Measurements from ENCODE around the gene CD47.

The CD47 gene

DNA sequence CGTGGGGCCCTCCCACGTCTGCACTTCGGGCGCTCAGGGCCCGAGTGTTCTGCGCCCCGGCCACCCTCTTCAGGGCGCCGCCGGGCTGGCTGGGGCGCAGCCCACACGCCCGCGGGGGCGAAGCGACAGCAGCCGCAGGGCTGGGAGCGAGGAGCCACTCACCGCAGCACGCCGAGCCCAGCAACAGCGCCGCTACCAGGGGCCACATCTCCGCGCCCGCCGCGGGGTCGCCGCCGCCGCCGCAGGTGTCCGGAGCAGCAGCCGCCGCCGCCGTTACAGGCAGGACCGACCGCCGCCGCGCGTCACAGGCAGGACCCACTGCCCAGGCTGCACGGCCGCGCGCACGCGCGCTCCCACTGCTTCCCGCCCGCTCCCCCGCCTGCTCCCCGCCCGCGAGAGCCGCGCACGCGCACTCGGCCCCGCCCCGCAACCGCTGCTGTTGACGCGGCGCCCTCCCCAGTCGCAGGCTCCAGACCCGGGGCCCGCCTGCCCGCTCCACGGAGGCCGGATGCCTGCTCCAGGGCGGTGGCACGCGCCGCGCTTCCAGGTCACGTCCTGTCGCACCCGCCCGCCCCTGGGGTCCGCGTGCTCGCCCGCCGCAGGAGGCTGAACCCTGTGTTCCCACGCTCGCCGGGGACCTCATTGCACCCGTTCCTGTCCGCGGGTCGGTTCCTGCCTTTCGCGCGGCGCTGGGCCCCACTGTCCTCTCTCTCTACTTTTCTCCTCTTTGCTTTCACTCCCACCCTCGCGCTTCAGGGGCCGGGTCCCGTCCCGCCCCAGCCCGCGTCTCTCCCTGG is at the start of gene CD47:
TSS of gene CD47 (minus strand) at position 331 of the 797 bp plus-strand sequence. CDS start at position 208, 123 bp downstream.
- DNase-seq (ENCODE audit: low spot score): peak; percentile 100

DNA sequence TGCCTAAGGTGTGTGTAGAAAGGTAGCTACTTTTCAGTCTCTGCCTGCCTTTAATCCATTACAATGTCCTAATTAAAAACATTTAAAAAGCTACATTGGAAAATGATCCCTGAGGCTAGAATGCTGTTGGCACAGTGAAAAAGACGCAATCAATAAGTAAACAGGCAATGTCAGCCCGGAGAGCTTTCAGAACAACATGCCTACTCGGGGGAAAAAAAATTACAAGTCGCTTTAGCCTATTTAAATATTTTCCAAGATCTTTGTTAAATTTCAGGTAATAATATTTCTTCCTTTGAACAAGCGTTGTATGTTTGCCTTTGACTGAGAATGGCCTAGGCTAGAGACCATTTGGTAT is 46.6 kb upstream of the CD47 start:
- DNase-seq (ENCODE audit: low spot score): no peak

DNA sequence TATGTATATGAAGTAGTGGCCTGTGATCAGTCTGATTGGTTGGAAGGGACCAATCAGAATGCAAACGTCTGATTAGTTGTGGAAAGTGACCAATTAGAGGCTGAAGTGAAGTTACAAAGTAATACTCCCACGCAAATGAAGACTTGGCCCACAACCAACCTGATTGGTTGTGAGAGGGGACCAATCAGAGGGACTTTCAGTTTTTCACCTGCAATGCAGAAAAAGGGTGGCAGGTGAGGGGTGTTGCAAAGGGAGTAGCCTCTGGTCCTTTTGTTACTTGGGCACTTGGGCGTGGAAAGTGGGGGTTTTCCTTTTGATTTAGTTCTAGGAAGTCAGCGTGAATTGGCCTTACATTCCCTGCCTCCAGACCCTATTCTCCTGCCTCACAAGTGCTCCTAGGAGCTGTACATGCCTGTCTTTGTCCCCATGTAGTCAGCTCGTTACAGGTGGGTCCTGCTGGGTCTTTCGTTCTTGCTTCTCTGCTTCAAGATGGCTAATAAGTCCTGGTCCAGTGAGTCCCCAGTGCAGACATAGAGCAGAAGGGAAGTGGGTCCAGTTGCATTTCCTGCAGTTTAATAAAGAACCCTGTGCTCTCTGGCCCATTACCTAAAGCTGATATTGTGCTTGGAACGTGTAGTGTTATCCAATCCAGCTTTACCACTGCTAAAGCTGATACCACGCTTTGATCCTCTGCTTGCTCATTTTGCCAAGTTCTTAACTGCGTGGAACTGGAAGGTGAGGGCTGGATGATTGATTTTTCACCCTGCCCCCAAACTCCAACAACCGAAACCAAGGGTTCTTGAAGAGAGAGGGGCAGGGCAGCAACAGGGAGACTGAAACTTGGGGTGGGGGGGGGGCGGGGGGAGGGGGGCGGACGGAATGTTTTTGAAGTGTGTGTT is 46.0 kb upstream of the CD47 start:
- DNase-seq (ENCODE audit: low spot score): no peak

DNA sequence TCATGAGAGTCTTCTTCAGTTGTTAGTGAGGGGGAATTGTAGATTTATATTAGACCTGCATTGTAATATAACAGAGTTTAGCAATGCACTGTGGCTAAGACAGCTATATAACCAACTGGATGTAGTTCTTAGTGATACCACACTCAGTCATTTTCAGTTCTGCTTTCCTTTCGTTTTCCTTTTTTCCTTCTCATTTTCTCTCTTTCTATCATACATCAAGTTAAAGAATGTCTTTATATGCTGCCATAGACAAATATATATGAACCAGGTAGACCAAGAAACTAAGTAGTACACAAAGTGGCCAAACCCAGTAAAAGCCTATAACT is 43.7 kb upstream of the CD47 start:
- no peak for DNase-seq (ENCODE audit: low spot score)

DNA sequence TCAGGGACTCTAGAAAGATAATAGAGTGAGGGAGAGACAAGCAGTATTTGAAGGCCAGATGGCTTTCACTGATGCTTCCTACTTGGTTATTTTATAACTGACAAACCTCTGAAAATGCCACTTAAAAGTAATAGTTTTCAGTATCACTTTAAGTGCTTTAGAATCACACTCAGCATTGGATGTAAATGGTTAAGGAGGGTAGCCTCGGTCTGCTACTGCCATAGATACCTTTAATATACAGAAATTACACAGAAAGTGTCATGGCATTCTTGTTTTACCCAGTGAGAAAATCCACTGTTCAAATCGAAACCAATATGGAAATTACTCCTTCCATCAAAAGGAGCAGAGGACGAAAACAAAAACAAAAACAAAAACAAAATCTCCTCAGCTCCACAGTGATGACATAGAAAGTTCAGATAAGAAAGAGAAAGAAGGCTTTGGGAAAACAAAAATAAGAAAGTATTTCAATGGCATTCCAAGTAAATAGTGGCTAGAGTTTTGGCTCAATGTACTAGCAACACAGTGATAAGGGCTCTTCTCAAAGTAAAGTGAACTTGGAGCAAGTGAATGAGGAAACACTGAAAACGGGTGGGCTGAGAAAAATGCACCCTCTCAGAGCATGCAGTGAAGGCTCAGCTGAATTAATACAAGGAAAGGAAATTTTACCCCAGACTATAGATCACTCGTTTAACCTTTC is 43.2 kb upstream of the CD47 start:
- no peak for DNase-seq (ENCODE audit: low spot score)

DNA sequence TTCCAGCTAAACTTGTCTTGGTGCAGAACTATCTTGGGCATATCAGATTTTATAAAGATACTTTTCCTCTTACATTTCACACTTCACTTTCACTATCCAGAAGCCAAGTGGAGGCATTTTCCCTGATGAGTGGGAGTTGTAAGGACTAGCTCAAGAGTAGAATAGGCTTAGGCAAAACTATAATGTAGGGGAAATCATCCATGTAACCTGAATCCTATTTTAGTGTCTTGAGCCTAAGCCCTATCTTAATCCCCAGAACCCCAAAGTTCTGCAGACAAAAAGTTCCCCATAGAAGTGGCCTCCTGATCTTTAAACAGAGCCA is 42.2 kb upstream of the CD47 start:
- DNase-seq (ENCODE audit: low spot score): no peak

DNA sequence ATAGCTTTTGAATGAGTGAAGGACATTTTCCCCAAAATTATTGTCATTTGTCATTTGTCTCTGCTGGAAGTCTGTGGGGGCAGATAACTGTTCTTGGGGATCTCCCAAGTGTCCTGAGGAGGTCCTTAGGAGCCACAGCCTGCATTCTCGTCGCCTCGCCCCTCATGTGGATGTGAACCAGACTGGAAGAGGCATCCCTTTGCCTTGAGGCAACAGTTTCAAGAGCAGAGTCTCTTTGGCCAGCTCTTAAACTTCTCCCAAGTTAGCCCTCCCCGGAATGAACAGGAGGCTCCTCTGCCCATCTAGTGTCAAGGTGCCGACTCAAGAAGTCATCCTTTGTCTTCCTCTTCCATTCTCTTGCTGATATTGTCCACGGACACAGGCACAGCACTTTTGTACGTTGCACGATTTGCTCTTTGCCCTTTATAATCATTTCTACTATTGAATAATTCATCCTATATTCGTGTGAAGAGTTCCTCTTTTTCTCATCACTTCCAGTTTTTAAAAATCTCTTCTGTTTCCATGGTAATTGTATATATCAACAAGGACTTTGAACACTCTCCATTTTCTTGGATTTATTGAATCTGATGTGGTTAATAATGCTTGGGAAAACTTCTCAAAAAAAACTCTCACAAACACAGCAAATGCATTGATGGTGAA is 40.8 kb upstream of the CD47 start:
- DNase-seq (ENCODE audit: low spot score): no peak

DNA sequence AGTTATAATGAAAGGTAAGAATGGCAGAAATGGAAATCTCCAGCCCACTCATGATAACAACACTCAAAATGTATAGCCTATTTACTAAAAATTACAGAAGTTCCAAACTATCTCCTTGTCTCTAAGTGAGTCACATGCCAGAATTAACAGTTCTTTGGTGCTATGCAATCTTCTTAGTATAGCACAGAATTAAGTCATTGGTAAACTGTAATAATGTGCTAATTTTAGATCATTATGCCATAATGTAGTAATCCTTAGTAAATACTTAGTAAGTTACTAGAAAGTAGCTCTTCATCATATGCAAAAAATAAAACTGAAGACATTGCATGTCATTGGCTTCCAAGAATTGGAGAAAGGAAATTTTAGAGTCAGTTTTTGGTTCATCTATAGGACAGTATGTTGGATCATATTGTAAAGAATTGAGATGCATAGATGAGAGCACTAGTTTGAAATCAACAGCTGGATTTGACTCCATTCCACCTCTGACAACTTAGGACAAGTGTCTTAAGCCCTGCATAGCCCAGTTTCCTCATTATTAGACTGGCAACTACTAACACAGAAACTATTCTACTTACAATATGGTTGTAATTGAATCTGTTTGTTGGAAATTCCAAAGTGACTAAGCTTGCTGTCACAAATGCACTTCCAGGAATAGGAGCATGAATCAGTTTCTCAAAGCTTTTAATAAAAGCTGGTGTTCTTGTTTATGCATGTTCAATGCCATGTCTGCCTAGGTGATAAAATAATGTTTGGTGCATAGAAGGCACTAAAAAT is 40.1 kb upstream of the CD47 start:
- DNase-seq (ENCODE audit: low spot score): peak; percentile 71

DNA sequence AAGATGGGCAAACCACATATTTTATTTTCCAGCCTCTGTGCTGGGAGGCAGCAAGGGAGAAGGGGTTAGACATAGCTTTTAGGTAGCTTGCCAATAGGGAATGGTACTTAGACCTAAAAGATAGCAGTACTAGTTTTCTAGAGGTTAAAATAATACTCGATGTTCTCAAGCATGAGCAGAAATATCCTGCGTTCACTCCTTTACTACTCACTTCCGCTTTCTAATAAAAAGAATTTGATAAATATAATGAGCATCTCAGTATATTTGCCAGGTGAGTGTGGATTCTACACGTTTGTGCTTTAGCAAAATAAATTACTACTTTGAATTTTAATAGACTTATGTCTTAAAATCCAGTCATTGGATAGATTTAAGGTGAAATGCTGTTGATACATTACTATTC is 39.4 kb upstream of the CD47 start:
- no peak for DNase-seq (ENCODE audit: low spot score)

DNA sequence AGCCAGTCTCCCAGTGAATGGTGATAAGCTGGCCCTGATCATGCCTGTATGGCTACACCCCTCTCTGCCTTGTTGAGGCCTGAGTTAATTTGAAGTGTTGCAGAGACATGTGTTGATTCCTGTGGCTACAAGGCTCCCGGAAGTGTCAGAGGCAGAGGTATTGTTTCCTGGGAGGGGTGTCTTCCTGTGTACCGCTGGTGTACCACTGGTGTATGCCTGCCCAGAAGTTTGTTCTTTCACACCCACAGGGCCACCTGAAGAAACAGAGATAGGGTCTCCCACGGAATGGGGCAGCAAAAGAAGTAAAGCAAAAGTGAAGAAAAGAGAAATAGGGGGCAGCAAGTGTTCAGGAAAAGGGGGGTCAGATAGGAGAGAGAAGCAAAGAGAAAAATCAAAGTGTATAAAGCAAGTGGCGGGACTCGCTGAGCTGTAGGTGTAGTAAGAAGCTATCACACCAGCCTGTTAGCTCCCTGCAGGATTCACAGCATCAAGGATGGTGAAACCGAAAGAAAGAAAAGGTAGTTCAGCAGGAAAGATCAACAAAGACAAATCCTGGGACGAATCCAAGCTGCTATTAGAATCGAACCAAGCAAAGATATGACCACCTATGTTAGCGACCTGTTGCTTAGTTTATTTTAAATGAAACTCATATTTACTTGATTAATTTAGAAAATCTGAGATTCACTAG is 36.6 kb upstream of the CD47 start:
- no peak for DNase-seq (ENCODE audit: low spot score)

DNA sequence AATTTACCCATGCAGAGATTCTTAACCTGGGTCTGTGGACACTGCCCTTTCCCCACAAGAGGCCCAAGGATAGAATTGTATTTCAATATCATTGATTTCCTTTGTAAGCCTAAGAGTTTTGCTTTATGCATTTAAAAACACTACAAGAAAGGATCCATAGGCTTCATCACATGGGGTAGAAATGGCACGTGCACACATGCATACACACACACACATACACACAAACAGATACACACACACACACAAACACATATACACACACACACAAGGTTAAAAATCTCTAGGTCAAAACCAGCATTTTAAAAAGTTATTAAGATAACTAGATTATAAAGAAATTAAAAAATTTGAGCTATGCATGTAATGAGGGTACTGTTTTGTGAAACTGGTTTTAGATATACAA is 35.5 kb upstream of the CD47 start:
- no peak for DNase-seq (ENCODE audit: low spot score)

DNA sequence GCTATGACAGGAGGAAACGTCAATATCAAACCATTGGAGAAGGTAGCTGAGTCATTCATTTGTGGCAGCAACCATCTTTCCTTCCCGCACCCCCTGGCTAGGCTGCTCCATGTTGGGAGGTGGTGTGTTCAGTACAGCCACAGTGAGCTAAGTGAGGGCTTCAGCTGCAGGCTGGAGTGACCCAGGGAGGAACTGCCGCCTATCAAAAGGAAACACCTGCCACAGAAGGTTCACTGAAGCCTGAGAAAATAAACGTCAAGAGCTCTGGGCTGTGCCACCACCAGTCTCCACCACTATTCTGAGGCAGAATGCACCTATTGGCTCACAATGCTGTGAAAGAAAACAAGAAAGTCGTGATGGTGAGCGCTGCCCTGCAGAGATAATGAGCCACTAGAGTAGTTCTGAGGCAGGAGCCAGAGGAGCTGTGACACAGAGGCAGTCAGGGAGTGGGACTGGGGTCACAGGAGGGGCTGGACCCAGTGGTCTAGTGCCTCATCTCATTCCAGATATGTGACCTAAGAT is 34.8 kb upstream of the CD47 start:
- no peak for DNase-seq (ENCODE audit: low spot score)

DNA sequence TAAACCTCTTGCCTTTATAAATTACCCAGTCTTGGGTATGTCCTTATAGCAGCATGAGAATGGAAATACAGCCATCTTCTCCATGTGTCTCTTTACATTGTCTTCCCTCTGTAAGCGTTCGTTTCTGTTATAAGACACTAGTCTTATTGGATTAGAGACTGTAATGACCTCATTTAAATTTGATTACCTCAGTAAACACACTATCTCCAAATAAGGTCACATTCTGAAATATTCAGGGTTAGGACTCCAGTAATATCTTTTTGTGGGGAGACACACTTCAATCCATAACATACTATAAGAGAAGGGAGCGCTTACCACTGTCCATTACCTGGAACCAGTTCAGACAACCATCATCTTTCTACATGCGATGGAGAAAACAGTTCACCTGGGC is 34.3 kb upstream of the CD47 start:
- DNase-seq (ENCODE audit: low spot score): no peak

DNA sequence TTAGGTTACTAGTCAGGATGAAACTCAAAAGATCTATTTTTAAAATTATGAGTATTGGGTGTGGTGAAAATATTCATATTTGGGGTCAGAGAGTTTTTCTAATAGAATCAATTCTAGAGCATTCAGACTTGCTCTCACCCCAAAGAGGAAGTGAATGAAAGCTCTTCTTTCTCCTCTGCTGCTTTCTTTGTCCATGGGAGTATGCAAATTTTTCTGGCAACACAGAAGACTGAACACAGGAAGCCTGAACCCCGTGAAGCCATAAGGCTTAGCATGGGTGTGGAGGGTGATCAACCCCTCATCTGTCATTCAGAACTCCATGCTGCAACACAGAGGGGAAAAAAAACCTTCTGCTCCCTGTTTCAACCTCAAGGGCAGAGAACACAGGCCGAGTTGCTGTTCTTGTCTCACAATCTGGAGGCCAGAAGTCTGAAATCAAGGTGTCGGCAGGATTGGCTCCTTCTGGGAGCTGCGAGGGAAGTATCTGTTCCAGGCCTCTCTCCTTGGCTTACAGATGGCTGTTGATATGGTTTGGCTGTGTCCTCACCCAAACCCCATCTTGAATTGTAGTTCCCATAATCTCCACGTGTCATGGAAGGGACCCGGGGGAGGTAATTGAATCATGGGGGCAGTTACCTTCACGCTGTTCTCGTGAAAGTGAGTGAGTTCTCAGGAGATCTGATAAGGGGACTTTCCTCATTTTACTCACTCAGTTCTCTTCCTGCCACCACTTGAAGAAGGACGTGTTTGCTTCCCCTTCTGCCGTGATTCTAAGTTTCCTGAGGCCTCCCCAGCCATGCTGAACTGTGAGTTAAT is 33.7 kb upstream of the CD47 start:
- DNase-seq (ENCODE audit: low spot score): no peak

DNA sequence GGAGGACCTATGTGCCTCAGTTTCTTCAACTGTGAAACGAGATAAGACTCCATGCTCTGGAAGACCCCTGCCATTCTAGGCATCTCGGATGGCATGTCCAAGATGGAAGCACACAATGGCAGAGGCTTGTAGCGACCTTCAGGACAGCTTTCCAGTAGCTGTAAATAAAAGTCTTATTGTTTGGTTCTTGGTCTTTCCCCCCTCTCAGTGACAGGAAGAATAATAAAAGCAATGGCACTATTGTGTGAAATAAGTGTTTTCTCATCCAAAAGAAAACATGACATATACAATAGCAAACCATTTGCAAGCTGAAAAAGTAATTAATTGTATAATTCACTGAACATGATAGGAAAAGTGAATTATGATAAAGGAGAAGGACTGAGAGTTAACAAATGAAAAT is 32.5 kb upstream of the CD47 start:
- no peak for DNase-seq (ENCODE audit: low spot score)

DNA sequence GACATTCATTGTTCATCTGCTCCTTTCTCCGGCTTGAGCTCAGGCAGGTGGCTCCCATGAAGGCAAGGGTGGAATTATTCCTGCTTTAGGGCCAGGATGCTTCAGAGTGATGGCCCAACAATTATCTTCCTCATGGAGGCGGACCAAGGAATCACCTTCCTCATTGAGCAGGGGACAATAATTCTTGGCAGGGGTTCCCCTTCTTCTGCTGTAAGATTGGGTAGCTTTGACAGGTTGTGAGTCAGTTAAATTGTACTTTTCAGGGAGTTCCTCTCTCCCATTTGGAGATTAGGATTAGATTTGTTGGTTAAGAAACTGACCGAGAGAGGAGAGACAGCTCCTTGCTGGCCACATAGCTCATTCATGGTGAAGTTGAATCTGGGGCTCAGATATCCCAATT is 31.4 kb upstream of the CD47 start:
- no peak for DNase-seq (ENCODE audit: low spot score)

DNA sequence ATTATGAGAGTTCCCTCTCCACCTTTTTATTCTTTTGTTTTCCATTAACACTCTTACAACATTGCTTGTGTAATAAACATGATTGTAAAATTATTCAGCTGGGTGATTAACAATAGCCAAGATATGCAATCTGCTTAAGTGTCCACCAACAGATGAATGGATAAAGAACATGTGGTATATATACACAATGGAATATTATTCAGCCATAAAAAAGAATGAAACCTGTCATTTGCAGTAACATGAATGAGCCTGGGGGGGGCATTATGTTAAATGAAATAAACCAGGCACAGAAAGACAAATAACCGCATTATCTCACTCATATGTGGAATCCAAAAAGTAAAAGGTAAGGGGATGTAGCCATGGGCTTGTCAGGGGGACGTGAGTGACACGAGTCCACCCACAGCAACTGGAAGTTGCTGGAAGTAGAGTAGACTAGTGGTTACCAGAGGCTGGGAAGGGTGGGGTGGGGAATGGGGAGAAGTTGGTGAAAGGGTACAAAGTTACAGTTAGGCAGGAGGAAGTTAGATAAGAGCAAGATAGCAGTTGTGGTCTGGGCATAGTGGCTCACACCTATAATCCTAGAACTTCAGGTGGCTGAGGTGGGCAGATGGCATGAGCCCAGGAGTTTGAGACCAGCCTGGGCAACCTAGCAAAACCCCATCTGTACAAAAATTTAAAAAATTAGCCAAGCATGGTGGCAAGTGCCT is 28.7 kb upstream of the CD47 start:
- no peak for DNase-seq (ENCODE audit: low spot score)

DNA sequence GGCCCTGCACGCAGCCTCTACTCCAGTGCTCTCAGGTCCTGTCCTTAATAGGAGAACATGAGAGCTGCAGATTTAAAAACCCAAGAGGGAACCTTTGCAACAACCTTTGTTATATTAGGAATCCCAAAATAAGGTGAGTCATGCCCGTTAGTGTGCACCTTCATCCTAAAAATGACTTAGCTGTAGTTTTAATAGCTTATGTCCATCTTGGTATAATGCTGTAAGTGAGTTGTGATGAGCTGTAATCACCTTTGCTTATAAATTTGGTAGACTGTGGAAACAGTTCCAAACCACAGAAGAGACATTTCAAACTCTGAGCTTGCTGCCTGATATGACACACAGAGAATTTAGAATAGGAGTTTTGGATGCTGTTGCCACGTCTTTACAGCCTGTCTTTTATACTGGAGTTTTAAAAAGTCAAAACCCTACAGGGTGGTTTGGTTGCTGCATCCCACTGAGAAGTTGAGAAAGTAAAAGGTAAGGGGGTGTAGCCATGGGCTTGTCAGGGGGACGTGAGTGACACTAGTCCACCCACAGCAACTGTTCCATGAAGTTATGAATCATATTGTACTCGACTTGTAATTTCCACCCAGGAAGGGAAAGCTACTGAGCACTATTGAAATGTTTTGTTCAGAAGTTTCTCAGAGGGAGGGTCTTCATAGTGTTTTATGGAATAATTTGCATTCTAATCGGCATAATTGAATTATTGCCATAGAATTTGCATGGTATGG is 27.4 kb upstream of the CD47 start:
- no peak for DNase-seq (ENCODE audit: low spot score)
